IPS-NIHi7 (cell line): ENCODE measurements around the gene GJC2.
A peak's percentile ranks its signal among the peaks of the same experiment; 100 is the strongest.
"Not testable (repeated sequence)": the region's sequence is repeated elsewhere in the genome, so short reads cannot be mapped to it uniquely, and the experiment has no call there.

Source experiments
- DNase-seq: peaks from one replicate; pipeline ENCODE4 v3.0.0; 2012; ENCODE audit warnings: mixed read lengths; ENCODE audit errors: extremely low spot score

GJC2 gene

DNA sequence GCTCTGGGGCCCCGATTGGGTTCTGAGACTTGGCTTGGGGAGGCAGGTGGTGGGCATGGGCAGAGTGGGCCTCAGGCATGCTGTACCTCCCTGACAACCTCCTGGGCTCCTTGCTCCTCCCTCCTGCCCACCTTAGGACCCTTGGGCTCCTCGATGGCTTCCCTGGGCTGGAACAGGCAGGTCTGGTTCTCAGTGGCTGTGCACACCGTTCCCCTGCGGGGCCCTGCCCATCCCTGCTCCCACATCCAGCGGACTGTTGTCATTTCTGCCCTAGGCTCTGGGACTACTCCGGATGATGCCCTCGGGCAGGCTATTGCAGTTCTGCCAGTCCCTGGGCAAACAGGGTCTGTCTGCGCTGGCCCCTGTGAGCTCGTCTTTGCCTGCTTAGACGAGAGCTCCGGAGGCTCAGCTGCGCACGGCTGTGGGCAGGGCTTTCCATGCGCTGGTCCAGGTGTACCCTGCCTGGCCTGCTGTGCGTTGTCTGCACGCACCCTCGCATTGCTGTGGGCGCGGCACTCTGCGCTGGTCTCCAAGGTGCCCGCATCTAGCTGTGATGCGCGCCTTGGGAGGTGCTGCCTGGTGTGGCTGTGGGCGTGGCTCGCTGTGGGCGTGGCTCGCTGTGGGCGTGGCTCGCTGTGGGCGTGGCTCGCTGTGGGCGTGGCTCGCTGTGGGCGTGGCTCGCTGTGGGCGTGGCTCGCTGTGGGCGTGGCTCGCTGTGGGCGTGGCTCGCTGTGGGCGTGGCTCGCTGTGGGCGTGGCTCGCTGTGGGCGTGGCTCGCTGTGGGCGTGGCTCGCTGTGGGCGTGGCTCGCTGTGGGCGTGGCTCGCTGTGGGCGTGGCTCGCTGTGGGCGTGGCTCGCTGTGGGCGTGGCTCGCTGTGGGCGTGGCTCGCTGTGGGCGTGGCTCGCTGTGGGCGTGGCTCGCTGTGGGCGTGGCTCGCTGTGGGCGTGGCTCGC, 24.1 kb downstream of the GJC2 start:
- peak; percentile 66 for DNase-seq

DNA sequence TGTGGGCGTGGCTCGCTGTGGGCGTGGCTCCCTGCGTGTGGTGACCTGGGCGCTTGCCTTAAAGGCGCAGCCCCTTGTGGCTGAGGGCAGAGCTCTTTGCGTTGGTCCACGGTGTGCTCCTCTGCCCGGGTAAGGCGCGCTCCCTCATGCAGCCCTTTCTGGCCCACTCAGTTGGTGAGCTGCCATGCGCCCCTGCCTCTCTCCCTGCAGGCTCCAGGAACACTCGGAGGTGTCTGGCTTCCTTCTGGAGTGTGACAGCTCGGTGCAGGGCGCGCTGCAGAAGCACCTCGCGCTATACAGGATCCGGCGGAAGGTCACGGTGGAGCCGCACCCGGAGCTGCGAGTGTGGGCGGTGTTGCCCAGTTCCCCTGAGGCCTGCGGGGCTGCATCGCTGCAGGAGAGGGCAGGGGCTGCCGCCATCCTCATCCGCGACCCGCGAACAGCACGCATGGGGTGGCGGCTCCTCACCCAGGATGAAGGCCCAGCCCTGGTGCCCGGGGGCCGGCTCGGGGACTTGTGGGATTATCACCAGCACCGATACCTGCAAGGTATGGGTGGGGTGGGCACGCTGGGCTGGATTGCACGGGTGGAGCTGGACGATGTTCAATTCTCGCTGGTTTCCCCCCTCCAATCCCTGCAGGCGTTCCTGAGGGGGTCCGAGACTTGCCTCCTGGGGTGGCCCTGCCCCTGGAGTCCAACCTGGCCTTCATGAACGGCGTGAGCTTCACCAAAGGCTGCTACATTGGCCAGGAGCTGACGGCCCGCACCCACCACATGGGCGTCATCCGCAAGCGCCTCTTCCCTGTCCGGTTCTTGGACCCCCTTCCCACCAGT, 25.0 kb downstream of the GJC2 start:
- peak; percentile 94 for DNase-seq

- no peak for DNase-seq
Observed at GRCh38 chr1:228175316-228176023, 25.7 kb downstream of the GJC2 start.

- DNase-seq: no peak
Observed at GRCh38 chr1:228176024-228176395, 26.3 kb downstream of the GJC2 start.

DNA sequence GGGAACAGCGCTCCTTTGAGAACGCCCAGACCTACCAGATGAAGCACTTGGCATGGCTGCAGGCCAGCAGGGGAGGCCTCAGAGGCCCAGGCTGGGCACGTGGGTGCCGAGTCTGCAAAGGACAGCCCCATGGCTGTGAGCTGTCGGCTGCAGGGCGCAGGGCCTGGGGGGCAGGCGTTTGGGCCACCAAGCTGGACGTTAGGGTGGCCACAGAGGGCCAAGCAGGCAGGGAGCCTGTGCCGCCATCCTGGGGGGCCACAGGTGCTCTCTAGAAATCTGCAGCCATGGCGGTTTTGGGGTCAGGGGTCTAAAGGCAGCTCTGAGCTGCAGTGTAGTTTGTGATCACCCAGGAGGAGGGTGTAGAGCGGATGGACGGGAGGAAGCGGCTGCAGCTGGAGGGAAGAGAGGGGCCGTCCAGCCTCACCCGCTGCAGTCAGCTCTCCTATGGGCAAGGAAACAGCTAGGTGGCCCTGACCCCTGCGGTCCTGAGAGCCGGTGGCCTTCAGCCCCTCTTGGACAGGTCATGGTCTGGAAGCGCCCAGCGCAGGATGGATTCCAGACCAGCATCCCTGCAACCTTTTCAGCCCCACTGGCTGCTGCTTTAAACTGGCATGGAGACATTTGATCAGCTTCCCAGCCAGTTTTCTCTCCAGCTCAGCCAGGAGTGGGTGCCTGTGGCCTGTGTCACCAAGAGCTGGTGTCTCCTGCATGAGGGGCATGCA, 26.9 kb downstream of the GJC2 start:
- DNase-seq: no peak

- DNase-seq: no peak
Observed at GRCh38 chr1:228177183-228177475, 27.4 kb downstream of the GJC2 start.

- DNase-seq: no peak
Observed at GRCh38 chr1:228177721-228178710, 28.3 kb downstream of the GJC2 start.

GRCh38 chr1:228178737-228179684, 29.3 kb downstream of the GJC2 start:
- no peak for DNase-seq

- no peak for DNase-seq
Observed at GRCh38 chr1:228180271-228180958, 30.7 kb downstream of the GJC2 start.

DNA sequence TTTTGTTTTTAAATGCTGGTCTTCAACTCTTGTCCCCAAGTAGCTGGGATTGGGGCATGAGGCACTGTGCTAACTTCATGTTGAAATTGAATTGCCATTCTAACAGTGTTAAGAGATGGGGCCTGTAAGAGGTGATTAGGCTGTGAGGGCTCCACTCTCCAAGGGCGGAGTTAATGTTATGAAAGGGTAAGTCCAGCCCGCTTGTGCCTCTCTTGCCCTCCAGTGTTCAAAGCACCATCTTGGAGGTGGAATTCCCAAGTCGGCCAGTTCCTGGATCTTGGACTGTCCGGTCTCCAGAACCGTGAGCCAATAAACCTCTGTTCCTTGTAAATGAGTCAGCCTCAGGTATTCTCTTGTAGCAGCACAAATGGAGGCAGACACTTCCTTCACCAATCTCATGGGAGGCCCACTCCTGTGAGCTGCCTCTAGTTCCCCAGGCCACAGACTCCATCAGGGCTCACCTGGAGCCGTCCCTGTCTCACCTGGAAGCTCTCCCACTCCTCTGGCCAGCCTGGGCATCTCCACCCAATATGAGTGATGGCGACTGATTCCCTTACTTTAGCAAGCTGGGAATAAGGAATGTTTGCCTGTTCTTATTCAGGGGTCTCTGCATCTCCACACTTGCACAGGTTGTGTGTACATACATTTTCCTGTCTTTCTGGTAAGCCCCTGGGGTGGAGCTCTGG, 31.4 kb downstream of the GJC2 start:
- DNase-seq: no peak

DNA sequence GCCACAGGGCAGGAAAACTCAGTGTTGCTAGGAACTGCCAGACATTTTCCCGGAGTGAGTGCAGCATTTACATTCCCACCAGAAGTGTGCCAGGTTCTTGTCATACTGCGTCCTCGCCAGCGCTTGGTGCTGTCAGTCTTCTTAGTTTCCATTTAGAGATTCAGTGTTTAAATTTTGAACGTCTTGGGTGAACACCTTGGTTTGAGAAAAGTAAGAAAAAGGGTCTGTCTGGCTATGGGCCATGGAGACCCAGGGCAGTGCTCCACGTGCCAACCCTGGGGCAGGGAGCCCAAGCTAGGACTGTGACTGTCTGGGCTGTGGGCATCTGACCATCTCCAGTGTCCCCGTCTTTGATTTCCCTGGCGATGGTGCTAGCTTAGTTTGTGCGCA, 31.9 kb downstream of the GJC2 start:
- DNase-seq: no peak

GRCh38 chr1:228182296-228183030, 32.7 kb downstream of the GJC2 start:
- DNase-seq: no peak

GRCh38 chr1:228184152-228184551, 34.4 kb downstream of the GJC2 start:
- no peak for DNase-seq

- no peak for DNase-seq
Observed at GRCh38 chr1:228185641-228185965, 35.9 kb downstream of the GJC2 start.

DNA sequence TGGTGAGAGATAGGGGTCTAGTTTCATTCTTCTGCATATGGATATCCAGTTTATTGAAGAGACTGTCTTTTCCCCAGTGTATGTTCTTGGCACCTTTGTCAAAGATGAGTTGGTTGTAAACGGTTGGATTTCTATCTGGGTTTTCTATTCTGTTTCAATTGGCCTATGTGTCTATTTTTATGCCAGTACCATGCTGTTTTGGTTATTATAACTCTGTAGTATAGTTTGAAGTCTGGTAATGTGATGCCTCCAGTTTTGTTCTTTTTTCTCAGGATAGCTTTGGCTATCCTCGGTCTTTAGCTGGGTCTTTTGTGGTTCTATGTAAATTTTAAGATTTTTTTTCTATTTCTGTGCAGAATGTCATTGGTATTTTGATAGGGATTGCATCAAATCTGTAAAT, 38.5 kb downstream of the GJC2 start:
- DNase-seq: not testable (repeated sequence)

- DNase-seq: no peak
Observed at GRCh38 chr1:228190182-228190581, 40.5 kb downstream of the GJC2 start.

- no peak for DNase-seq
Observed at GRCh38 chr1:228190778-228191177, 41.0 kb downstream of the GJC2 start.

- DNase-seq: no peak
Observed at GRCh38 chr1:228194436-228194835, 44.7 kb downstream of the GJC2 start.
